ENCODE data around the gene ST3GAL4. TPM values are rescaled to one million over a fixed set of nuclear protein-coding genes. Genes with fewer than 3 reads are reported as not detected.

Gene ST3GAL4
- total RNA-seq, 1 donor from 2014 or later = 15.0 TPM

DNA sequence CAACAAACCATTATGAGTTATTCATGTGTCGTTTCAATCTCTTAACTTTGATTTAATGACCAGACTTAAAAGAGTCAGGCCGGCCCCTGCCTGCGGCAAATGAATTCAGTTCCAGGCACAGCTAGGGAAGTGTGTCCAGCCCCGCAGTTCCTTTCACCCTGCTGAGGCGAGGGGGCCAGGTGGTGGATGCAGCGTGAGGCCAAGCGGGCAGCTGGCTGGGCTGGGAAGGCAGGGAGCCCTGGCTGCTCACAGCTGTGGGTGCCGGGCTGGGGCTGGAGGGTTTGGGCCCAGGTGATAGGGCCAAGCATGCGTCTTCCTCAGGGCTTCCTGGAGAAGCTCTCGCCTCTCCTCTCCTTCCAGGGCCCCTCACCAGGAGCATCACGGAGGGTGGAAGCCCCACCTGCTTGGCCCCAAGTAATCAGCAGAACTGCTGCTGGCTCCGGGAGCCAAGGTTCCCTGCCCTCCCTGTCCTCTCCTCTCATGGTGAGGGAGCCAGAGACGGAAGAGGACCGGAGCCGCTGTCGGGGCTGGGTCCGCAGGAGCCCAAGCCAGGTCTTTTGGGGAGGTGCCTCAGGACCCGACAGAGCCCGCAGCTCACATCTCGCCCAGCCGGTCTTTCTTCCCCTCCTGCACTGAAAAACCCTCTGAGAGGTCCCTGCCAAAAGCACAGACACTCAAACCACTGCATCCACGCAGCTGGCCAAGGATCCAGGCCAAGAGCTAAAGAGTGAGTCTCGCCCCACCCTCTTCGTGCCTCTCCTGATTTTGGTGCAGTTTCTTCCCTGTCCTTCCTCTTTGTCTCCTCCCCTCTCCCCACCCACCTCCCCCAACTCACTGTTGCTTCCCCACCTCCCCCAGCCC lies 97.0 kb downstream of the ST3GAL4 start:
- no peak for DNase-seq

DNA sequence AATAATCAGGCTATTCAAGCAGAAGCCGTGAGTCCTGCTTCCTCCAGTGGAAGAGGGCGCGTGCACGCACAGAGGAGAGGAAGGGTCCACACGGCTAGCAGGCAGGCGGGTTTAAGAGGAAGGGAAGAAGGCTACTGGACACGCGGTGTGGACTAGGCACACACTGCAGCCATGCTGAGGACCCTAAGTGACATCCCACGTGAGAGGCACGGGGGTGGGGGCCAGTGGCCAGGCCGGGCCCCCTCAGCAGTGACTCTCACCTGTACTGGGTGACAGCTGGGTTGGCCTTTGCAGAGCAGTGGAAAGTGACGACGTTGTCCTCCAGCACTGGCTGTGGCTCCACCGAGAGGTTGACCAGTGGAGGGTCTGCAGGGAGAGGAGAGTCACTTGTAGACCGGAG lies 100.6 kb downstream of the ST3GAL4 start:
- no peak for DNase-seq

GRCh38 chr11:126456783-126457542 lies 101.5 kb downstream of the ST3GAL4 start:
- DNase-seq = no peak

GRCh38 chr11:126457817-126458216 lies 102.3 kb downstream of the ST3GAL4 start:
- DNase-seq = no peak

- DNase-seq = peak; percentile 39
Measured at GRCh38 chr11:126459691-126460281, 104.3 kb downstream of the ST3GAL4 start.

DNA sequence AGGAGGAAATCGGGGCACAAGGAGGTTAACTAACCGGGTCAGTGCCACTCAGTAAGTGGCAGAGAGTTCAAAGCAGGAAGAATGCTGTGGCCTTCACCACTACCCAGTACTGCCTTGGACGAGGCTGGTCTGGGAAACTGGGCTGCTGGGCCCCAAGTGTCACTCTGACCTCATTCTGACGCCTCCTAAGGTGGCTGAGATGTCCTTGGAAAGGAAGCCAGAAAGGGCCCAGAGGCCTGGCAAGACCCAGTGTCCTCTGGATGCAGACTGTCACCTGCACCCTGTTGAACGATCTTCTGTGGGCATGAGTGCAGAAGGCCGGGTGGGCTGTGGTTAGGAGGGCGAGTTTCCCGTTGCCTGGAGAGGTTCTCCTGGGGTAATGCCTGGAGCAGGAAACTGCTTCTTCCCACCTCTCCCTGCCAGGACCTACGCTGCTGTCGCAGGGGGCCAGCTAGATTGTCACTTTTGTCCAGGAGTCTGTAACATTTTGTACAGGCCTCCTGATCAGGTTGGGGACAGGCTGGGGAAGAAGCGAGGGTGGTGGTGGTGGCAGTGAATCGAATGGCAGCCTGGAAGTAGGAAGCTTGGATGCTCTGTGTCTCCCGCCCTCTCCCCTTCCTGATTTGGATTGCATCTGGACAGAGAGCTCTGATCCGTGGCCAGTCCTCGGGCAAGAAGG lies 105.1 kb downstream of the ST3GAL4 start:
- DNase-seq = no peak

DNA sequence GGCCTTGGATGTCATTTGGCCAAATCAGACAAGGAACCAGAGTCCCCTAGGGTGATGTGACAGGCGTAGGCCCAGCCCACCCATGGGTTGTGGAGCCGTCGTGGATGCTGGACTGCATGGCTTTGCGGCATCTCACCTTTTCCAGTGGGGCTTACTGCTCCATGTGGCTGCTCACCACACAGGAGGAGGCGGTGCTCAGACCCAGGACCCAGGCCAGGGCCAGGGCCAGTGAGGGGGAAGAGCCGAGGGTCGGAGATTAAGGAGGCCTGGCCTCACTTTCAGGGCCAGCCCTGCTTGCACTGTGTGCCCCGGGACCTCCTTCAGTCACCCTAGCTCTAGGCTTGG lies 105.6 kb downstream of the ST3GAL4 start:
- DNase-seq = no peak

- no peak for DNase-seq
Measured at GRCh38 chr11:126461996-126462395, 106.5 kb downstream of the ST3GAL4 start.

DNA sequence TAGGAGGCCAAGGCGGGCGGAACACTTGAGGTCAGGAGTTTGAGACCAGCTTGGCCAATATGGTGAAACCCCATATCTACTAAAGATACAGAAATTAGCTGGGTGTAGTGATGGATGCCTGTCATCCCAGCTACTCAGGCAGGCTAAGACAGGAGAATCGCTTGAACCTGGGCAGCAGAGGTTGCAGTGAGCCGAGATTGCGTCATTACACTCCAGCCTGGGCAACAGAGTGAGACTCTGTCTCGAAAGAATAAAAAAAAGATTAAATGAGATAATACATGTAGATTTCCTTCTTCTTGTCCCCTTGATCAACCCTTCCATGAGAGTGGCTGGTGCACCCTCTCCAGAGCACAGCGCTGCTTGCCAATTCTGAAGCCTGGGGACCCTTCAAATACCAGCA lies 106.9 kb downstream of the ST3GAL4 start:
- DNase-seq = no peak

Small RNAs within 50 kb of the gene (small RNA-seq; reads per million reads assigned to genes)
- gene AP001318.3 = not detected

Other genes starting within 250 kb of the ST3GAL4 start
- gene RPUSD4, start 144.0 kb upstream of the ST3GAL4 start, total RNA-seq = 37.1 TPM
- 25.4 TPM for gene FAM118B, start 143.9 kb upstream of the ST3GAL4 start, total RNA-seq
- 10.5 TPM for gene SRPRA, start 86.8 kb upstream of the ST3GAL4 start, total RNA-seq
- 15.3 TPM for gene FOXRED1, start 86.5 kb upstream of the ST3GAL4 start, total RNA-seq
- 3.0 TPM for gene TIRAP, start 72.6 kb upstream of the ST3GAL4 start, total RNA-seq
- gene DCPS, start 51.6 kb upstream of the ST3GAL4 start, total RNA-seq = 3.7 TPM